ENCODE results near the gene PRR29. TPM values are rescaled to one million over a fixed set of nuclear protein-coding genes. Genes with fewer than 3 reads are reported as not detected.

Gene PRR29
- total and polyA plus RNA-seq, 2 donors (not counting 1 experiment from before 2014, with no cell fraction given), result 0.03 TPM; not detected in 1

DNA sequence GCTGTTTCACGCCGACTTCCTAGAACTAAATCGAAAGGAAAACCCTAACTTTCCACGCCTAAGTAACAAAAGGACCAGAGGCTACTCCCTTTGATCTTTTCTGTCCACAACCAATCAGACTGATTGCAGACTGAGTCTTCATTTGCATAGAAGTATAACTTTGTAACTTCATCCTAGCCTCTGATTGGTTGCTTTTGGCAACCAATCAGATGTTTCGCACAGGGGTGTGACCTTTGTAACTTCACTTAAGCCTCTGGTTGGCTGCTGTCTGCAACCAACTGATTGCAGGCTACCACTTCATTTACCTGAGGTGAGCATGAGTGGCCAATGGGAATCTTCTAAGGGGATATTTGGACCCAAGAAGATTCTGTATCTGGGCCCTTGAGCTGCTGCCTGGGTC lies 39.7 kb downstream of the PRR29 start:
- intact Hi-C loops (cut with micrococcal nuclease), result no loop called here
- H3K79me2 ChIP-seq (ENCODE audit: control insufficient read depth, insufficient read depth, low read length), result no peaks in the 10 kb centered on the region
- H3K36me3 ChIP-seq (replicated peaks in 1 of 2; ENCODE audit: control extremely low read depth in 1 of 2, control insufficient read depth in 1 of 2, extremely low read depth in 1 of 2, insufficient read depth in 2 of 2, low read length in 1 of 2), result no peaks in the 10 kb centered on the region
- TF ChIP-seq, protein P1, sequence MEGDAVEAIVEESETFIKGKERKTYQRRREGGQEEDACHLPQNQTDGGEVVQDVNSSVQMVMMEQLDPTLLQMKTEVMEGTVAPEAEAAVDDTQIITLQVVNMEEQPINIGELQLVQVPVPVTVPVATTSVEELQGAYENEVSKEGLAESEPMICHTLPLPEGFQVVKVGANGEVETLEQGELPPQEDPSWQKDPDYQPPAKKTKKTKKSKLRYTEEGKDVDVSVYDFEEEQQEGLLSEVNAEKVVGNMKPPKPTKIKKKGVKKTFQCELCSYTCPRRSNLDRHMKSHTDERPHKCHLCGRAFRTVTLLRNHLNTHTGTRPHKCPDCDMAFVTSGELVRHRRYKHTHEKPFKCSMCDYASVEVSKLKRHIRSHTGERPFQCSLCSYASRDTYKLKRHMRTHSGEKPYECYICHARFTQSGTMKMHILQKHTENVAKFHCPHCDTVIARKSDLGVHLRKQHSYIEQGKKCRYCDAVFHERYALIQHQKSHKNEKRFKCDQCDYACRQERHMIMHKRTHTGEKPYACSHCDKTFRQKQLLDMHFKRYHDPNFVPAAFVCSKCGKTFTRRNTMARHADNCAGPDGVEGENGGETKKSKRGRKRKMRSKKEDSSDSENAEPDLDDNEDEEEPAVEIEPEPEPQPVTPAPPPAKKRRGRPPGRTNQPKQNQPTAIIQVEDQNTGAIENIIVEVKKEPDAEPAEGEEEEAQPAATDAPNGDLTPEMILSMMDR (IDR thresholded peaks at IDR 0.05), result no peak
- TF ChIP-seq EZH2 (IDR thresholded peaks at IDR 0.05; ENCODE audit: borderline replicate concordance, insufficient read depth, low read depth, low read length, poor library complexity, severe bottlenecking), result no peak
- ChIA-PET CTCF (interaction anchor here (2.0 kb wide), 1 partner anchor 9 kb away, joined by 11 read pairs; no protein-coding TSS in a partner anchor), POLR2A (no interaction called here)
- no peaks in the 10 kb centered on the region for H3K9me3 ChIP-seq (ENCODE audit: control extremely low read depth in 1 of 3, control insufficient read depth in 2 of 3, insufficient read depth in 1 of 3, low read length in 2 of 3)
- H3K4me3 Mint-ChIP-seq, result no peak overlapping the region
- no peak overlapping the region for H3K4me3 ChIP-seq (ENCODE audit: control extremely low read depth in 1 of 5, extremely low read depth in 1 of 5, insufficient read depth in 1 of 5, low read depth in 2 of 5, low read length in 4 of 5)
- DNase-seq, result no peak
- H3K27ac Mint-ChIP-seq, result no peak overlapping the region
- ATAC-seq (ENCODE audit: low read depth), result no peak
- no peak overlapping the region for H3K9ac ChIP-seq (ENCODE audit: low read length)
- H3K4me2 ChIP-seq (replicated peaks; ENCODE audit: low read depth, low read length, poor library complexity, severe bottlenecking), result no peak overlapping the region
- H3K27me3 Mint-ChIP-seq, result no peaks in the 10 kb centered on the region
- H2AFZ ChIP-seq (ENCODE audit: insufficient read depth, low read depth, low read length, poor library complexity, severe bottlenecking), result no peak overlapping the region
- H3K9me3 Mint-ChIP-seq (ENCODE audit: insufficient read depth), result no peaks in the 10 kb centered on the region
- H3K27ac ChIP-seq (ENCODE audit: low read length in 2 of 2), result no peak overlapping the region
- H3K4me1 Mint-ChIP-seq, result no peaks in the 10 kb centered on the region
- no peaks in the 10 kb centered on the region for H3K27me3 ChIP-seq (replicated peaks in 1 of 4; ENCODE audit: control extremely low read depth in 1 of 4, control insufficient read depth in 3 of 4, insufficient read depth in 4 of 4, low read length in 3 of 4)
- H4K20me1 ChIP-seq (ENCODE audit: control insufficient read depth, insufficient read depth, low read length, poor library complexity, severe bottlenecking), result no peaks in the 10 kb centered on the region
- no peaks in the 10 kb centered on the region for H3K4me1 ChIP-seq (ENCODE audit: control insufficient read depth in 2 of 2, insufficient read depth in 2 of 2, low read length in 2 of 2)
- WGBS (ENCODE audit: insufficient coverage), result 100% methylated on average over 4 of the region's 5 CpGs

DNA sequence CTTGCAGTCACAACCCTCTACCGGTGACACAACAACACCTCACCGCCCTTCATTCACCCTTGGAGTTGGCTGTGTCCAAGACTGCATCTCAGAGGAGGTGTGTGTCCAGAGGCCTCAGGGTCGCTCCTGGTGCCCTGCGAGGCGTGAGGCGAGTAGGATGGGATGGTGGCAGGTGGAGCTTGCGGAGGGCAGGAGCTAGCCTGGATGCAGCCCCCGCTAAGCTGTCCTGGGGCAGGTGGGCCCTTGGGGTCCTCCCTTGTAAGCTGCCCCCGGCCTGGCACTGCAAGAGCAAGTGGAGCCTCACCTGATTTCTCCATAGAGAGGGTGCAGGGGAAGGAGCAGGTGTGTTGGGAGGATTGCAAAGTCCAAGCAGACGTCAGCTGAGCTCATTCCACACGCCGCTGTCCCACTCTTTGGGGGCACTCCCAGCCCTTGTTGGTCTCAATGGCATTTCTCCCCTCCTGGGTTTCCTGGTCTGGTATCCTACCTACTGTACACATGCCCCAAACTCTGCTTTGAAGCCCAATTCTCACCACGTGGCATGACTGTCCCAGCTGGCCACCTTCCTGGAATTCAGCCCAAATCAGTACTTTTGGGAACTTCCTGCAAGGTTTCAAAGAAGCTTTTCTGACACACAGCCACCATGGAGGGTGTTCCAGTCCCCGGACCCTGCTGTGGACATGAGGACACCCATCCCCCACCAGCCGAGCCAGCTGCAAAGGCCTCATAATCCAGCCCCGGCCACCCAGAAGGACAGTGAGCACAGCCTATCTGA lies 40.4 kb downstream of the PRR29 start:
- POLR2A ChIA-PET, result no interaction called here

More for the DNA sequence above, 40.4 kb downstream of the PRR29 start:
- Mint-ChIP-seq H3K4me3 (no peak overlapping the region), H3K9me3 (ENCODE audit: insufficient read depth) (no peaks in the 10 kb centered on the region), H3K27me3 (no peaks in the 10 kb centered on the region), H3K27ac (no peak overlapping the region), H3K4me1 (no peaks in the 10 kb centered on the region)
- Histone ChIP-seq H3K4me3 (ENCODE audit: control extremely low read depth in 1 of 5, extremely low read depth in 1 of 5, insufficient read depth in 1 of 5, low read depth in 2 of 5, low read length in 4 of 5) (no peak overlapping the region), H3K4me2 (replicated peaks; ENCODE audit: low read depth, low read length, poor library complexity, severe bottlenecking) (no peak overlapping the region), H3K27me3 (replicated peaks in 1 of 4; ENCODE audit: control extremely low read depth in 1 of 4, control insufficient read depth in 3 of 4, insufficient read depth in 4 of 4, low read length in 3 of 4) (no peaks in the 10 kb centered on the region), H3K36me3 (replicated peaks in 1 of 2; ENCODE audit: control extremely low read depth in 1 of 2, control insufficient read depth in 1 of 2, extremely low read depth in 1 of 2, insufficient read depth in 2 of 2, low read length in 1 of 2) (no peaks in the 10 kb centered on the region), H3K9me3 (ENCODE audit: control extremely low read depth in 1 of 3, control insufficient read depth in 2 of 3, insufficient read depth in 1 of 3, low read length in 2 of 3) (no peaks in the 10 kb centered on the region), H3K79me2 (ENCODE audit: control insufficient read depth, insufficient read depth, low read length) (no peaks in the 10 kb centered on the region), H3K9ac (ENCODE audit: low read length) (no peak overlapping the region), H2AFZ (ENCODE audit: insufficient read depth, low read depth, low read length, poor library complexity, severe bottlenecking) (no peak overlapping the region), H4K20me1 (ENCODE audit: control insufficient read depth, insufficient read depth, low read length, poor library complexity, severe bottlenecking) (no peaks in the 10 kb centered on the region), H3K4me1 (ENCODE audit: control insufficient read depth in 2 of 2, insufficient read depth in 2 of 2, low read length in 2 of 2) (no peaks in the 10 kb centered on the region), H3K27ac (ENCODE audit: low read length in 2 of 2) (no peak overlapping the region)
- ATAC-seq (ENCODE audit: low read depth) (no peak), DNase-seq (no peak)
- no peak for TF ChIP-seq EZH2 (IDR thresholded peaks at IDR 0.05; ENCODE audit: borderline replicate concordance, insufficient read depth, low read depth, low read length, poor library complexity, severe bottlenecking)
- TF ChIP-seq, protein P1 (IDR thresholded peaks at IDR 0.05), result no peak
- CTCF ChIA-PET, result interaction anchor here (0.8 to 1.1 kb wide), 3 partner anchors 9 to 136 kb away, joined by 4 to 5 read pairs (median 4); no protein-coding TSS in a partner anchor
- WGBS (ENCODE audit: insufficient coverage), result 87% methylated on average over 16 of the region's 16 CpGs
- intact Hi-C loops (cut with micrococcal nuclease), result no loop called here
